Measurements from ENCODE around the gene GSTA3.

GRCh38 chr6:52858416-52858815 is 51.1 kb downstream of the GSTA3 start:
- TF ChIP-seq TAF1 (IDR thresholded peaks at IDR 0.05; ENCODE audit: borderline replicate concordance, low read depth, low read length) (no peak), POLR2AphosphoS5 (IDR thresholded peaks at IDR 0.05; ENCODE audit: low read depth, low read length) (no peak), POLR2A (IDR thresholded peaks at IDR 0.05; ENCODE audit: low read depth, low read length) (no peak)

All from GM12892 (cell line).